Prostate gland (tissue), 2 donors: ENCODE data around the gene TDRD10.

Source experiments
- CTCF ChIP-seq, 4 experiments: fragments of 200-600 bp in 2 of 4; fragments of 450-650 bp in 2 of 4; sonication (generic) in 2 of 4; IDR thresholded peaks; 1 replicate in 3 of 4; 2 replicates in 1 of 4; pipeline ENCODE4 v1.5.1; 2016 to 2019; ENCODE audit warnings: antibody characterized with exemption in 4 of 4, mild to moderate bottlenecking in 2 of 4, moderate library complexity in 2 of 4
- POLR2A ChIP-seq: fragments of 450-650 bp; IDR thresholded peaks from one replicate; pipeline ENCODE4 v1.6.1; 2016; ENCODE audit warnings: antibody characterized with exemption, mild to moderate bottlenecking

GRCh38 chr1:154463512-154463990, 38.5 kb upstream of the TDRD10 start:
- TF ChIP-seq CTCF (IDR thresholded peaks at IDR 0.05): no peak
- TF ChIP-seq POLR2A: no peak
